KMS-11 (cell line): ENCODE results near the gene URB2.

Experiments
- H2AFZ ChIP-seq: fragments of 200-600 bp; sonication (generic); 2 replicates; pipeline ENCODE4 v1.6.1; 2016; ENCODE audit warnings: antibody characterized with exemption, mixed run types, low read depth
- H3K27ac ChIP-seq: fragments of 200-600 bp; sonication (generic); 2 replicates; pipeline ENCODE4 v1.6.1; 2016; ENCODE audit warnings: mild to moderate bottlenecking, mixed run types
- H3K27me3 ChIP-seq: fragments of 200-600 bp; sonication (generic); 2 replicates; pipeline ENCODE4 v1.6.1; 2017; ENCODE audit warnings: mild to moderate bottlenecking, low read depth, mixed run types, moderate library complexity; ENCODE audit not compliant: insufficient read depth
- H3K36me3 ChIP-seq: fragments of 200-600 bp; sonication (generic); 2 replicates; pipeline ENCODE4 v1.6.1; 2017; ENCODE audit warnings: mild to moderate bottlenecking, mixed run types; ENCODE audit not compliant: insufficient read depth
- H3K4me1 ChIP-seq: fragments of 200-600 bp; sonication (generic); 2 replicates; pipeline ENCODE4 v1.6.1; 2016; ENCODE audit warnings: mild to moderate bottlenecking, low read depth, mixed run types; ENCODE audit not compliant: poor library complexity, severe bottlenecking
- H3K4me2 ChIP-seq: fragments of 200-600 bp; sonication (generic); 2 replicates; pipeline ENCODE4 v1.7.0; 2016; ENCODE audit warnings: mild to moderate bottlenecking, mixed run types
- H3K4me3 ChIP-seq: fragments of 200-600 bp; sonication (generic); IDR thresholded peaks from 2 replicates; pipeline ENCODE4 v1.6.1; 2017; ENCODE audit warnings: low read depth, low read length, mixed read lengths; ENCODE audit not compliant: insufficient read depth
- H3K79me2 ChIP-seq: fragments of 200-600 bp; sonication (generic); 2 replicates; pipeline ENCODE4 v1.6.1; 2016; ENCODE audit warnings: low read depth, mixed run types; ENCODE audit not compliant: insufficient read depth
- H3K9ac ChIP-seq: fragments of 200-600 bp; sonication (generic); 2 replicates; pipeline ENCODE4 v1.6.1; 2016; ENCODE audit warnings: mild to moderate bottlenecking, mixed run types
- H4K20me1 ChIP-seq: fragments of 200-600 bp; sonication (generic); 2 replicates; pipeline ENCODE4 v1.6.1; 2016; ENCODE audit warnings: mild to moderate bottlenecking, mixed run types; ENCODE audit not compliant: insufficient read depth
- CTCF ChIP-seq: fragments of 200-600 bp; sonication (generic); conservative IDR thresholded peaks from 2 replicates; pipeline ENCODE4 v1.6.1; 2017; ENCODE audit warnings: low read depth, mild to moderate bottlenecking, antibody characterized with exemption, low read length, moderate library complexity, mixed read lengths

The URB2 gene

GRCh38 chr1:229607370-229607769, 18.7 kb upstream of the URB2 start:
- H3K4me3 ChIP-seq, result no peak overlapping the region
- TF ChIP-seq CTCF, result no peak
- H3K27me3 ChIP-seq, result no peaks in the 10 kb centered on the region
- peaks cover 14% of the 10 kb centered on the region; the same call in 1 of the 2 replicates for H3K36me3 ChIP-seq
- H3K79me2 ChIP-seq, result no peaks in the 10 kb centered on the region
- no peaks in the 10 kb centered on the region for H4K20me1 ChIP-seq
- no peaks in the 10 kb centered on the region for H3K4me1 ChIP-seq
- H2AFZ ChIP-seq, result no peak overlapping the region
- no peak overlapping the region for H3K27ac ChIP-seq
- H3K4me2 ChIP-seq, result no peak overlapping the region
- H3K9ac ChIP-seq, result no peak overlapping the region

GRCh38 chr1:229608590-229608989, 17.5 kb upstream of the URB2 start:
- Histone ChIP-seq H3K36me3 (peaks cover 14% of the 10 kb centered on the region; the same call in 1 of the 2 replicates), H2AFZ (no peak overlapping the region), H3K4me2 (no peak overlapping the region), H3K4me3 (no peak overlapping the region), H3K27ac (no peak overlapping the region), H3K9ac (no peak overlapping the region), H3K4me1 (no peaks in the 10 kb centered on the region), H4K20me1 (no peaks in the 10 kb centered on the region), H3K79me2 (no peaks in the 10 kb centered on the region), H3K27me3 (no peaks in the 10 kb centered on the region)
- no peak for TF ChIP-seq CTCF

- Histone ChIP-seq H2AFZ (no peak overlapping the region), H3K79me2 (peaks cover 47% of the 10 kb centered on the region), H3K4me3 (no peak overlapping the region), H3K4me2 (no peak overlapping the region), H3K4me1 (peaks cover 8% of the 10 kb centered on the region), H3K36me3 (peaks cover 14% of the 10 kb centered on the region; the same call in 1 of the 2 replicates), H3K27ac (no peak overlapping the region), H3K9ac (no peak overlapping the region), H3K27me3 (no peaks in the 10 kb centered on the region), H4K20me1 (no peaks in the 10 kb centered on the region)
- no peak for TF ChIP-seq CTCF
These were observed 12.1 kb upstream of the URB2 start for GRCh38 chr1:229613938-229614337.

GRCh38 chr1:229614701-229615100, 11.3 kb upstream of the URB2 start:
- H3K4me3 ChIP-seq, result no peak overlapping the region
- H3K79me2 ChIP-seq, result peaks cover 54% of the 10 kb centered on the region
- no peak overlapping the region for H3K27ac ChIP-seq
- no peaks in the 10 kb centered on the region for H3K27me3 ChIP-seq
- no peak for TF ChIP-seq CTCF
- H3K36me3 ChIP-seq, result peaks cover 10% of the 10 kb centered on the region; the same call in 1 of the 2 replicates
- peaks cover 15% of the 10 kb centered on the region for H3K4me1 ChIP-seq
- no peaks in the 10 kb centered on the region for H4K20me1 ChIP-seq
- H3K9ac ChIP-seq, result no peak overlapping the region
- H2AFZ ChIP-seq, result no peak overlapping the region
- H3K4me2 ChIP-seq, result no peak overlapping the region
